ENCODE results near the gene VAMP5. TPM values are rescaled to one million over a fixed set of nuclear protein-coding genes. Genes with fewer than 3 reads are reported as not detected.
A peak's percentile ranks its signal among the peaks of the same experiment; 100 is the strongest.

Gene VAMP5
- total RNA-seq, 1 donor from 2014 or later, result not detected

DNA sequence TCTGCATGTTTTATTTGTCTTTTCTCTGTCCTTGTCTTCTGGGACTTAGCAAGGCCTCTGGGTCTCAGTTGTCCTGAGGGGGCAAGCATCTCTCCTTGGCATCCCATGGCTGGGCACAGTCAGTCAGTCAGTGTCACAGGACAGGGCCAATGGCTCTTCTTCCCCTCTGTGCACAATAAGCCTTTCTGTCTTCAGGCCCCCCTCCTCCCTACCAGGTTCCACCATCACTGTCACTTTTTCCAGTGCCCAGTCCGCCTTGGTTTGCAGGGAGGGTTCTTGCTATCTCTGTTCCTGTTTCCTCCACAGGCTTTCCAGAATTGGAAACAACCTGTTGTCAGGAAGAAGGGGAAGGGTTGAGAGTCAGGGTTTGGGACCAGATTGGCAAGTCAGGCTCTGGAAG is 1.7 kb upstream of the VAMP5 start:
- peaks cover 5% of the 10 kb centered on the region for H3K27me3 Mint-ChIP-seq (ENCODE audit: insufficient read depth, low read depth)
- Histone ChIP-seq H2AFZ (replicated peaks) (no peak overlapping the region), H3K79me2 (ENCODE audit: low read depth) (no peaks in the 10 kb centered on the region), H3K4me3 (no peak overlapping the region), H4K20me1 (ENCODE audit: low read depth) (no peaks in the 10 kb centered on the region), H3K27ac (no peak overlapping the region), H3F3A (ENCODE audit: low read depth) (no peaks in the 10 kb centered on the region), H3K4me1 (peaks cover 22% of the 10 kb centered on the region), H3K27me3 (peaks cover 98% of the 10 kb centered on the region), H3K4me2 (no peak overlapping the region), H3K9ac (no peak overlapping the region), H3K9me3 (ENCODE audit: low read depth) (no peaks in the 10 kb centered on the region), H3K36me3 (no peaks in the 10 kb centered on the region)
- no peak overlapping the region for H3K27ac Mint-ChIP-seq
- peaks cover 51% of the 10 kb centered on the region for H3K4me1 Mint-ChIP-seq
- peaks cover 2% of the 10 kb centered on the region for H3K36me3 Mint-ChIP-seq
- H3K4me3 Mint-ChIP-seq, result no peak overlapping the region
- DNase-seq (ENCODE audit: low spot score), result no peak
- no peaks in the 10 kb centered on the region for H3K9me3 Mint-ChIP-seq
- TF ChIP-seq, protein P1, sequence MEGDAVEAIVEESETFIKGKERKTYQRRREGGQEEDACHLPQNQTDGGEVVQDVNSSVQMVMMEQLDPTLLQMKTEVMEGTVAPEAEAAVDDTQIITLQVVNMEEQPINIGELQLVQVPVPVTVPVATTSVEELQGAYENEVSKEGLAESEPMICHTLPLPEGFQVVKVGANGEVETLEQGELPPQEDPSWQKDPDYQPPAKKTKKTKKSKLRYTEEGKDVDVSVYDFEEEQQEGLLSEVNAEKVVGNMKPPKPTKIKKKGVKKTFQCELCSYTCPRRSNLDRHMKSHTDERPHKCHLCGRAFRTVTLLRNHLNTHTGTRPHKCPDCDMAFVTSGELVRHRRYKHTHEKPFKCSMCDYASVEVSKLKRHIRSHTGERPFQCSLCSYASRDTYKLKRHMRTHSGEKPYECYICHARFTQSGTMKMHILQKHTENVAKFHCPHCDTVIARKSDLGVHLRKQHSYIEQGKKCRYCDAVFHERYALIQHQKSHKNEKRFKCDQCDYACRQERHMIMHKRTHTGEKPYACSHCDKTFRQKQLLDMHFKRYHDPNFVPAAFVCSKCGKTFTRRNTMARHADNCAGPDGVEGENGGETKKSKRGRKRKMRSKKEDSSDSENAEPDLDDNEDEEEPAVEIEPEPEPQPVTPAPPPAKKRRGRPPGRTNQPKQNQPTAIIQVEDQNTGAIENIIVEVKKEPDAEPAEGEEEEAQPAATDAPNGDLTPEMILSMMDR (IDR thresholded peaks at IDR 0.05), result no peak
- TF ChIP-seq EZH2 (IDR thresholded peaks at IDR 0.05), result no peak
- TF ChIP-seq EZH2phosphoT487 (IDR thresholded peaks at IDR 0.05), result no peak

GRCh38 chr2:85583667-85584353 is 421 bp upstream of the VAMP5 start:
- Histone ChIP-seq H3K36me3 (no peaks in the 10 kb centered on the region), H3F3A (ENCODE audit: low read depth) (no peaks in the 10 kb centered on the region), H3K27ac (no peak overlapping the region), H3K9me3 (ENCODE audit: low read depth) (no peaks in the 10 kb centered on the region), H3K4me3 (peak overlapping the region; percentile 35), H3K4me2 (peak overlapping the region; percentile 74), H3K79me2 (ENCODE audit: low read depth) (no peaks in the 10 kb centered on the region), H4K20me1 (ENCODE audit: low read depth) (no peaks in the 10 kb centered on the region), H2AFZ (replicated peaks) (no peak overlapping the region), H3K4me1 (peaks cover 9% of the 10 kb centered on the region), H3K27me3 (peaks cover 98% of the 10 kb centered on the region), H3K9ac (no peak overlapping the region)
- DNase-seq (ENCODE audit: low spot score), result no peak
- Mint-ChIP-seq H3K27me3 (ENCODE audit: insufficient read depth, low read depth) (peaks cover 5% of the 10 kb centered on the region), H3K36me3 (peaks cover 2% of the 10 kb centered on the region), H3K27ac (peak overlapping the region; percentile 53), H3K4me1 (peaks cover 48% of the 10 kb centered on the region), H3K4me3 (no peak overlapping the region), H3K9me3 (no peaks in the 10 kb centered on the region)
- peak; percentile 69 for TF ChIP-seq EZH2phosphoT487 (IDR thresholded peaks at IDR 0.05)
- TF ChIP-seq, protein P1 (IDR thresholded peaks at IDR 0.05), result no peak
- TF ChIP-seq EZH2 (IDR thresholded peaks at IDR 0.05), result no peak

DNA sequence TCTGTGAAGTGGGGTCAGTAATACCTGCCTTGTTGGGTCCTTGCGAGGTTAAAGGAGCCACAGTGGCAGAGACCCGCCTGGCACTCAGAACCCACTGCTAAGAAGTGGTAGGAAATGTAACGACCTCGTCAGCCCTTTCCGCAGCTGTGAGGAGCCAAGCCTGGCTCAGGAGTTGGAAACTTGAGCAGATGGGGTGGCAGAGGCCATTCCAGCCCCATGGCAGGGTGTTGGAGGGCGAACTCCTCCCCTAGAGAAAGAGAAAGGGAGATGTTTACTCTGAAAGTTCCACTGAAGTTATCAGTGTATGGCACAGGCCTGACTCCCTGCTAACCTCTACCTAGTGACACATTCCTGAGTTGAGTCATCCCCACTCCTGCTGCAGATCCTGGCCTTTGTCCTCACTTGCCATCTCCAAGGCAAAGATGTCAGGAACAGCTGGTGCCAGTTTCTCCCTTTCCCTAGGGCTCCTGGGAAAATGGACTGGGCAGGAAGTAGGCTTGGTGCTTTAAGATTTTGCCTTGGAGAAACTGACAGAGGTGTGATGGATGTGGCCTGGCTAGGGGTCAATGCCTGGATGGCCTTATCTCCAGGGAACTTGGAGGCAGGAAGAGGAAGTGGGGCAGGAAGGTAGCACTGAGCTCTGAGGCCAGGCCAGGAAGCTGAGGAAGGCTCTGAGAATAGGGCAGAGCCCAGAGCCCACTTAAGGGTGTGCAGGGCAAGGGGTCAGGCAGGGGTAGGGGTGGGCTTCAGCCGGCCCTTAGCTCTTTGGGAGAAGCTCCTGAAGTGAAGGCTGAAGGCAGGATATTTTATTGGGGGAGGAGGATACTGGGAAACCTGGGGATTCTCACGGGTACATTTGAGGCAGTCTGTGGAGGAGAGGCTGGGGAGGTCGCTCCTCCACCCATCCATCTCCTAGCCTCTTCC is 888 bp downstream of the VAMP5 start:
- Histone ChIP-seq H3K9me3 (ENCODE audit: low read depth) (no peaks in the 10 kb centered on the region), H3F3A (ENCODE audit: low read depth) (no peaks in the 10 kb centered on the region), H3K4me1 (no peaks in the 10 kb centered on the region), H3K36me3 (no peaks in the 10 kb centered on the region), H3K4me3 (peak overlapping the region; percentile 35), H3K9ac (no peak overlapping the region), H4K20me1 (ENCODE audit: low read depth) (no peaks in the 10 kb centered on the region), H3K27me3 (peaks cover 100% of the 10 kb centered on the region), H3K27ac (no peak overlapping the region), H3K79me2 (ENCODE audit: low read depth) (no peaks in the 10 kb centered on the region), H2AFZ (replicated peaks) (no peak overlapping the region), H3K4me2 (peak overlapping the region; percentile 74)
- TF ChIP-seq EZH2 (IDR thresholded peaks at IDR 0.05), result peak; percentile 17
- TF ChIP-seq, protein P1 (IDR thresholded peaks at IDR 0.05), result no peak
- Mint-ChIP-seq H3K27me3 (ENCODE audit: insufficient read depth, low read depth) (no peaks in the 10 kb centered on the region), H3K36me3 (peaks cover 2% of the 10 kb centered on the region), H3K4me3 (no peak overlapping the region), H3K4me1 (peaks cover 39% of the 10 kb centered on the region), H3K9me3 (no peaks in the 10 kb centered on the region), H3K27ac (peak overlapping the region; percentile 65)
- no peak for DNase-seq (ENCODE audit: low spot score)
